ENCODE data around the gene DEPDC5.

- no peak for TF ChIP-seq CTCF (IDR thresholded peaks at IDR 0.05)
- TF ChIP-seq POLR2AphosphoS5 (IDR thresholded peaks at IDR 0.05) = no peak
- no peak for TF ChIP-seq POLR2A (IDR thresholded peaks at IDR 0.05)
These were observed 128.0 kb downstream of the DEPDC5 start for GRCh38 chr22:31881865-31882264.
